ENCODE results near the gene COTL1.

- TF ChIP-seq CTCF (IDR thresholded peaks at IDR 0.05) = no peak
- no peak for TF ChIP-seq POLR2A (IDR thresholded peaks at IDR 0.05)
These were observed 72.7 kb downstream of the COTL1 start for GRCh38 chr16:84545114-84545737.
